HG02588 (cell line): Measurements from ENCODE around the gene AOPEP.
"Not testable (repeated sequence)": the region's sequence is repeated elsewhere in the genome, so short reads cannot be mapped to it uniquely, and the experiment has no call there.

Source experiments
- ATAC-seq: cut with Tn5 transposase; IDR thresholded peaks from one replicate; pipeline ENCODE4 v1.9.1; 2021; ENCODE audit warnings: mild to moderate bottlenecking, moderate library complexity; ENCODE audit not compliant: unreplicated experiment

AOPEP gene

DNA sequence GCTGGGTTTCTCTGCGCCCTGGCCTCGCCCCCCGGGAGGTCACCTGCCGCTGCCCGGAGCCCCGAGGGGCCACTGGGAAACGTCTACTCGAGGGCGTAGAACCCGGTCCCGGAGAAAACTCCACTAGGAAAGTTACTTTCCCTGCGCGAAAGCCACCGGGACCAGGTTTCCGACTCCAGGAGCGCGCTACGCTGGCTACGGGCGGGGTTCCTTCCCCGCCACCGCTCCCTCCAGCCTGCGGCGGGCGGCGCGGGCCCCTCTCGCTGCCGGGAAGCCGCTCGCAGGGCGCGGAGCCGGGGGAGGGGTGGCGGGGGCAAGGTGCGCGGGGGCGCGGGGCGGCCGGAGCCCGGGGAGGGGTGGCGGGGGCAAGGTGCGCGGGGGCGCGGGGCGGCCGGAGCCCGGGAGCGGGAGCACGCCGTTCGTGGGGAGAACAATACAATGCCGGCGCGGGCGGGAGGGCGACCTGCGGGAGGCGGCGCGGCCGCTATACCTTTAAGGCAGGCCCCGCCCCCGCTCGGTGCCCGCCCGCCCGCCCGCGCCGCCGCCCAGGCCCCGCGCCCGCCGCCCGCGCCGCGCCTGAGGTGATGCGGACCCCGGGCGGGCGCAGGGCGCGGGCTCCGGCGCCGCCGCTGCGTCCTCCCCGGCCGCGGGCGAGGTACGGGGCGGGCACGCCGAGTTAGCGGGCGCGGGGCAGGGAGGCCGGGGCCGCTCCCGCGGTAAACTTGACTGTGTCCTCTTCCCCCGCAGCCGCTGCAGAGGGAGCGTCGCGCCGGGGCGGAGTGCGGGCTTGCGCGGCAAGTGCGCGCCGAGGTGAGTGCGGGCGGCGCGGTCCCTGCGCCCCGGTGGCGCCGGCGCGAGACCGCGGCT is 278.1 kb downstream of the AOPEP start:
- peak; percentile 50 for ATAC-seq

- peak; percentile 41 for ATAC-seq
Measured at GRCh38 chr9:95005278-95006143, 279.0 kb downstream of the AOPEP start.

DNA sequence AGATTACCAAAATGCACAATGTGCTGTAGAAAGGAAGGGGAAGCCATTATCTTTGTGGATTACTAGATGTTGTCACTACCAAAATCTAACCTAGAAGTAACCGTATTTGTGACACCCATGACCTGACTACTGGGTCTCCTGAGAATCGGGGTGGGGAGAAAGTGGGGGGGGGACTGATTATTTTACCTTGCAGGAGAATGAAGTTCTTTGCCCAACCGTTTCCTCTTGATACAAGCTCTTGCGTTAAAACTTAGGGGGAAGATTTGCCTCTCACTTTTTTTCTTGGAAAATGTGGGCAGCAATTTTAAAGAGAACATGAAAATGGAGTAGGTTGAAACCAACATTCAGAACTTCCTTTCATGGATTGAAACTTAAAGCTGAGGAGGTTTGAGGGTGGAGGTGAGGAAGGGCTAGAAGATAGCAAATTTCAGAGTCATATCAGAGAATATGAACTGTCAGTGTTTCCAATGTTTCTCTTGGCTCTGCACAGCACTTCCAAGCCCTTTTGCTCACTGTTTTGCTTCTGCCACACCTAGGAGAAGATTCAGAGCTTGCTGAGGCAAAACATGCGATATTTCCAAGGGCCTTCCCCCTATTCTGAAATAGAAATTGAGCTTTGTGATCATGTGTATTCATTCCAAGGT is 280.8 kb downstream of the AOPEP start:
- ATAC-seq: no peak

- no peak for ATAC-seq
Measured at GRCh38 chr9:95008151-95008771, 281.8 kb downstream of the AOPEP start.

DNA sequence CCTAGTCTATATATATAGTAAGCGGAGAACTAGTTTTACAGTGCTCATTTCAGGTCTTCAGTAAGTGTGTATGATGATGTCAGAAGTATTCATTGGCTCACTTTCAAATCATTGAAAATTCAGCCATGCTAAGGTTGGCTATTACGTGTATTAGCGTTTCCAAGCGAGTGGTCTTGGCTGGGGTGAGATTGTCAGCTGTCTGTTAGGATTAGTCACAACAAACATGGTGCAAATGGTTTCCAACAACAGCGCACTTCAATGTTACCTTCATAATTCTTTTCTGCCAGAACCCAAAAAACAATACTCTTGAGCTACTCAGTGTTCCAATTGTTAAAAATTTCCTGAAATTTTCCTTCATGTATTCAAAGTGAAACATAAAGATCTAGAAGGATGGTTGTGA is 283.0 kb downstream of the AOPEP start:
- ATAC-seq: no peak

DNA sequence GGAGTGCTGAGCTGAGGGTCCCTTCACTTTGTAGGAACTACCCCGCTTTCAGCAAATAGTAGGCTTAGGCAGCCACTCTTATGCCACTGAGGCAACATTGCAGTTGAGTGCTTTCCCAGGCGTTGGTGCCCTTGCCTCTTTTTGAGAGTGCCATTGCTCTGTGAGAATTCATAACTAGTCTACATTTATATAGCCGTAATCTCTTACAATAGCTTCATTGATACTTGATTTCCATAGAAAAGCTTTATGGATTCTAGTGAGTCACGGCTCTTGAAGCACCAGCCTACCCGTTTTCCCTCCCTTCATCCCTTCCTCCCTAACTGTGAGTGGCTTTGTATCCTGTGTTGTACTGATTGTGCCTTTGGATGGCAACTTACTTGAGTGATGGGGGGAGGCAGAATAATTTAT is 283.9 kb downstream of the AOPEP start:
- ATAC-seq: no peak

GRCh38 chr9:95012035-95012708 is 285.7 kb downstream of the AOPEP start:
- ATAC-seq: no peak

- ATAC-seq: no peak
Measured at GRCh38 chr9:95012902-95013301, 286.4 kb downstream of the AOPEP start.

DNA sequence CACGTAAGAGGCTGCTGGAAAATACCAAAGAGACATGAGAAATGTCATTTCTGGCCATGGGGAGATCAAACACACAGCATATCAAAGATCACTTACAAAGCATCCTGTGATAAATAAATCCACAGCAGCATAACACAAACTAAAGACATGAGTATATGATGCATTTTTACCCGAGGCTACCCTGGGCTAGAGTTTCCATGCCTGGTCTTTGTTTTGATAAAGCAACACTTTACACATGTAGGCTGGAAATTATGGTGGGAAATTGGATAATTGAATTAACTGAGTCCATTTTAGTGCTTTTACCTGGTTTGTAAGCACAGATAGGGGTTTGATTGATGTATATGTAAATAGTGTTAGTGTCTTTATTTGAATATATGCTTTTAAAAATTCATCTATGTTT is 288.4 kb downstream of the AOPEP start:
- no peak for ATAC-seq

GRCh38 chr9:95015569-95015968 is 289.1 kb downstream of the AOPEP start:
- no peak for ATAC-seq

- ATAC-seq: no peak
Measured at GRCh38 chr9:95017062-95017461, 290.6 kb downstream of the AOPEP start.

DNA sequence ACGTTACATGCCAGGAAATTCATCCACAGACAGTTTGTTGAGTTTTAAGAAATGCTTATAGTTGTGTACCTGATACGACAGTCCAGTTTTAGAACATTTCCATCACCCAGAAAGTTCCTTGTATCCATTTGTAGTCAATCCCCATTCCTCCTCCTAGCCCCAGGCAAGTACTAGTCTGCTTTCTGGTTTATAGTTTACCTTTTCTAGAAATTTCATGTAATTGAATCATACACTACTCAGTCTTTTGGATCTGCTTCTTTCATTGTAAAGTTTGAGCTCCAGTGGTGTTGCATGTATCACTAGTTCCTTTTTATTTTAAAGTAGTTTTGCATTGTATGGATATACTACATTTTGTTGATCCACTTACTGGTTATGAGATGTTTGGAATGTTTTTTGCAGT is 291.2 kb downstream of the AOPEP start:
- ATAC-seq: no peak

- ATAC-seq: no peak
Measured at GRCh38 chr9:95018099-95018936, 291.8 kb downstream of the AOPEP start.

DNA sequence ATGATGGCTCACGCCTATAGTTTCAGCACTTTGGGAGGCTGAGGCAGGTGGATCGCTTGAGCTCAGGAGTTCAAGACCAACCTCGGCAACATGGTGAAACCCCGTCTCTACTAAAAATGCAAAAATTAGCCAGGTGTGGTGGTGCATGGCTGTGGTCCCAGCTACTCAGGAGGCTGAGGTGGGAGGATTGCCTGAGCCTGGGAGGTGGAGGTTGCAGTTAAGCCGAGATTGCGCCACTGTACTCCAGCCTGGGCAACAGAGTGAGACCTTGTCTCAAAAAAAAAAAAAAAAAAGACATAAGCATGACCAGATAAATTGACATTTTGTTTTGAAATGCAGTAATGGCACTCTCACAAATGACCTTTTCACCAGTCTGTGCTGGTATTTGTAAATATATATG is 294.1 kb downstream of the AOPEP start:
- ATAC-seq: not testable (repeated sequence)

- ATAC-seq: no peak
Measured at GRCh38 chr9:95021166-95021886, 294.8 kb downstream of the AOPEP start.

DNA sequence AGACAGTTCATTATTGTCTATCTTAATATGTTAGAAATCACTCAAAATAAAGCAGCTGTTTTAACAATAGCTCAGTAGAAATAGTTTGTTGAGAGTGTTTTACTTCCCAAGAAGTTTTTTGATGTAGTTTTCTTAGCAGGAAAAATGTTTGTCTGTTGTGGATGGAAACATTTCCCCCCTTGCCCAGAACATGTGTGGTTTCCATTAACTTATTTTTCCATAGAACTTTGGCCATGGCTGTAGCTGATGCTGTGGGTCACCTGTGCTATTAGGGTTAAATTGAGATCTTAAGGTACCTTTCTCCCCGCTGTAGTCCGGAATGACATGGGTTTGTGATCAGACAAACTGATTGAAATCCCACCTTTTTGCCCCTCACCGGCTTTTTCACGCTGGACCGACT is 296.2 kb downstream of the AOPEP start:
- ATAC-seq: no peak

- no peak for ATAC-seq
Measured at GRCh38 chr9:95023217-95024003, 296.9 kb downstream of the AOPEP start.

DNA sequence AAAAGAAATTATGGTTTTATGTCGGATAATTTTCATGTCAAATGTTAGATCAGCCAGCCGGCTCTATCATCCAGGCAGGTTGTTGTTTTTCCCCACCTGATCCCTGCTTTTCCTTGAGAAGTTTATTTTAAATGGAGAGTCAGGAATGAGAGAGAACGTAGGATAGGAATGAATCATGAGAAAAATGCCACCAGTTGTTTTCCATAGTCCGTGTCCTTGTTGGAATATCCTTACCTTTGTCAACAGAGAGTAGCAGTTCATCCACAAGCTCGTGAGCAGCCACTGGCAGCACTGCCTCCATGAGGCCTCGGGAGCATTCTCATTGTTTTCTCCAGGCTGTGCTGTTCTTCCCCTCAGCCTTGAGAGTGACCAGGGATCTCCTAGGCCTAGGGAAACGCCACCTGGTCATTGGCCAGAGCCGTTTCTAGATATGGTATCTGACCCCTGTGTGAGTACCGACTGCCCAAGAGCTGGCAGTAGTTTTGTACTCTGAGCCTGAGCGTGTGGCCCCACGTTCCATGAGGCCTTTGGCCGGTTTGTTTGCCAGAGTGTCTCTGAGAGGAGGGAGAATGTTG is 297.7 kb downstream of the AOPEP start:
- ATAC-seq: no peak
